NCI-H2196 treated with DMSO at 0.1 percent for 48 hours (cell line): ENCODE measurements around the gene POFUT2.

Experiments
- DNase-seq: peaks from one replicate; lab custom pipeline; 2025; ENCODE audit not compliant: unreplicated experiment; lab: John Stamatoyannopoulos, UW

The POFUT2 gene

GRCh38 chr21:45225041-45225740 is 62.5 kb downstream of the POFUT2 start:
- no peak for DNase-seq

GRCh38 chr21:45224189-45224938 is 63.3 kb downstream of the POFUT2 start:
- no peak for DNase-seq

GRCh38 chr21:45223236-45224185 is 64.2 kb downstream of the POFUT2 start:
- DNase-seq, result no peak

GRCh38 chr21:45222001-45222400 is 65.7 kb downstream of the POFUT2 start:
- no peak for DNase-seq

GRCh38 chr21:45220714-45221490 is 66.8 kb downstream of the POFUT2 start:
- no peak for DNase-seq

- no peak for DNase-seq
Measured at GRCh38 chr21:45220071-45220481, 67.6 kb downstream of the POFUT2 start.

GRCh38 chr21:45219517-45219916 is 68.2 kb downstream of the POFUT2 start:
- no peak for DNase-seq

GRCh38 chr21:45217010-45217409 is 70.7 kb downstream of the POFUT2 start:
- no peak for DNase-seq

GRCh38 chr21:45215213-45215612 is 72.5 kb downstream of the POFUT2 start:
- DNase-seq, result no peak
